A673 (cell line): ENCODE results near the gene MRPL50. TPM values are rescaled to one million over a fixed set of nuclear protein-coding genes. Genes with fewer than 3 reads are reported as not detected.

Experiments used
- BruUV-seq: library from RNA; stranded (reverse); fragments of 400-500 nt; replicated peaks from 2 replicates; lab custom pipeline; 2021; lab: Mats Ljungman, UMichigan
- CTCF ChIA-PET: fragments of 300-600 bp; sonication (Branson Sonifier 250); formaldehyde crosslinking; loops from one replicate; lab custom pipeline; 2022; ENCODE audit warnings: antibody characterized with exemption; lab: Charles Lee
- POLR2A ChIA-PET: fragments of 300-600 bp; sonication (Branson Sonifier 250); formaldehyde crosslinking; loops from one replicate; lab custom pipeline; 2022; ENCODE audit warnings: antibody characterized with exemption; ENCODE audit not compliant: low non-redundant PET; lab: Charles Lee
- DNase-seq: peaks from one replicate; pipeline ENCODE4 v3.0.0-alpha.2; 2015; ENCODE audit warnings: low spot score
- H3K27ac ChIP-seq: fragments of 200-600 bp; sonication (generic); 2 replicates; pipeline ENCODE4 v1.5.1; 2016; ENCODE audit warnings: mixed run types, low read depth, mild to moderate bottlenecking, mixed read lengths, antibody characterized with exemption, low read length; ENCODE audit not compliant: poor library complexity, severe bottlenecking
- H3K27me3 ChIP-seq: fragments of 200-600 bp; sonication (generic); replicated peaks from 2 replicates; pipeline ENCODE4 v1.6.1; 2017; ENCODE audit warnings: mixed run types, low read depth, mild to moderate bottlenecking, mixed read lengths, antibody characterized with exemption, low read length; ENCODE audit not compliant: insufficient read depth, poor library complexity
- H3K36me3 ChIP-seq: fragments of 200-600 bp; sonication (generic); 2 replicates; pipeline ENCODE4 v1.6.1; 2016; ENCODE audit warnings: mixed run types, mild to moderate bottlenecking, mixed read lengths, antibody characterized with exemption, low read length; ENCODE audit not compliant: insufficient read depth, poor library complexity, severe bottlenecking
- H3K4me1 ChIP-seq: fragments of 200-600 bp; sonication (generic); 2 replicates; pipeline ENCODE4 v1.6.1; 2017; ENCODE audit warnings: mixed run types, mild to moderate bottlenecking, mixed read lengths, antibody characterized with exemption, low read length; ENCODE audit not compliant: insufficient read depth, poor library complexity, severe bottlenecking
- H3K4me3 ChIP-seq: fragments of 200-600 bp; sonication (generic); 2 replicates; pipeline ENCODE4 v1.5.1; 2016; ENCODE audit warnings: low read depth, mixed run types, mild to moderate bottlenecking, mixed read lengths, low read length; ENCODE audit not compliant: poor library complexity, severe bottlenecking
- H3K9me3 ChIP-seq: fragments of 200-600 bp; sonication (generic); 2 replicates; pipeline ENCODE4 v1.6.1; 2016; ENCODE audit warnings: mixed run types, low read depth, mild to moderate bottlenecking, mixed read lengths, antibody characterized with exemption, low read length; ENCODE audit not compliant: poor library complexity, severe bottlenecking
- CTCF ChIP-seq: fragments of 300-800, 200-600 bp; sonication (generic); conservative IDR thresholded peaks from 2 replicates; pipeline ENCODE4 v1.5.1; 2017; ENCODE audit warnings: low read depth, mild to moderate bottlenecking, antibody characterized with exemption, low read length, moderate library complexity, mixed read lengths
- EZH2 ChIP-seq: fragments of 200-600 bp; sonication (generic); IDR thresholded peaks from 2 replicates; pipeline ENCODE4 v1.6.1; 2017; ENCODE audit warnings: borderline replicate concordance, low read depth, mild to moderate bottlenecking, mixed read lengths, antibody characterized with exemption, low read length; ENCODE audit not compliant: poor library complexity, severe bottlenecking
- intact Hi-C: fragments of 100-400 bp; cut with micrococcal nuclease; formaldehyde crosslinking; loops from one replicate; pipeline ENCODE4 v1.10.0; 2022; ENCODE audit not compliant: unreplicated experiment
- total RNA-seq: library from RNA; stranded (reverse); gene quantifications from 2 replicates; pipeline ENCODE4 v1.2.3, GENCODE V29; 2021

Gene MRPL50
- total RNA-seq, 1 experiment from 2014 or later = 17.0 TPM

DNA sequence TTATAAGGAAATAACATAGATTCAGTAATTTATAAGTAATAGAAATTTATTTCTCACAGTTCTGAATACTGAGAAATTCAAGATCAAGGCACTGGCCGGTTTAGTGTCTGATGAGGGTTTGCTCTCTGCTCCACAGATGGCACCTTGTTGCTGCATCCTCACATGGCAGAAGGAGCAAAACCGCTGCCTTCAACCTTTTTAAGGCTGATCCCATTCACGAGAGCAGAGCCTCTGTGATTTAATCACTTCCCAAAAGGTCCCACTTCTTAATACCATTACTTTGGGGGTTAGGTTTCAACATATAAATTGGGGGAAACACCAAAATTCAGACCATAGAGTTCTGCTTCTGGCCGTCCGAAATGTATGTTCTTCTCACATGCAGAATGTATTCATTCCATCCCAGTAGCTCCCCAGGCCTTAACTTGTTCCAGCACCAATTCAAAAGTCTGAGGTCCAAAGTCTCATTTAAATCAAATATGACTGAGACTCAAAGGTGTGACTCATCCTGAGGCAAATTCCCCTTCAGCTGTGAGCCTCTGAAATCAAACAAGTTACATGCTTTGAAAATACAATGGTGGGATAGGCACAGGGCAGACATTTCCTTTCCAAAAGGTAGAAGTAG is 44.2 kb downstream of the MRPL50 start:
- ChIA-PET POLR2A (no interaction called here), CTCF (no interaction called here)
- Histone ChIP-seq H3K36me3 (no peaks in the 10 kb centered on the region), H3K9me3 (no peaks in the 10 kb centered on the region), H3K4me3 (no peak overlapping the region), H3K4me1 (no peaks in the 10 kb centered on the region), H3K27me3 (no peaks in the 10 kb centered on the region), H3K27ac (no peak overlapping the region)
- TF ChIP-seq EZH2 (no peak), CTCF (no peak)
- no peak for DNase-seq
- BruUV-seq = no TSS peak
- intact Hi-C loops = no loop called here

DNA sequence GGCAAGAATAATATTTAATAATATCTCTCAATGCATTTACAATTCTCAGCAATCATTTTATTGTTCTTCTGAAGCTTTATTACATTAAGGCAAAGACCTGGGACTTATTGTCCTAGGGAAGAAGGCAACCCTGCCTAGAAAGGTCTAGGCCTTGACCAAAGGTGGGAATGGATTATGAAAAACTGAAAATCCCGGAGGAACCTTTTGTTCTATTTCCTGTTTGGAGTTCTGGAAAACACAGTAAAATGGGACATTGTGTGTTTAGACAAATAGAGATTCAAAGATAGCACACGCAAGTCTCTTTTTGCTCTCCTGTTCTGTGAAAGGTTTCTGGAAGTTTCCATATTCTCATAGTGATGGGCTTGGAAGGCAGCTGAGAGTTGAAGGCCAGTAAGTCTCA is 44.7 kb downstream of the MRPL50 start:
- H3K27me3 ChIP-seq = no peaks in the 10 kb centered on the region
- CTCF ChIA-PET = no interaction called here
- H3K4me3 ChIP-seq = no peak overlapping the region
- BruUV-seq = no TSS peak
- TF ChIP-seq EZH2 = no peak
- TF ChIP-seq CTCF = no peak
- DNase-seq = no peak
- no peak overlapping the region for H3K27ac ChIP-seq
- no peaks in the 10 kb centered on the region for H3K9me3 ChIP-seq
- H3K4me1 ChIP-seq = no peaks in the 10 kb centered on the region
- POLR2A ChIA-PET = no interaction called here
- intact Hi-C loops = no loop called here
- H3K36me3 ChIP-seq = no peaks in the 10 kb centered on the region

GRCh38 chr9:101352892-101353463 is 45.4 kb downstream of the MRPL50 start:
- BruUV-seq = no TSS peak
- Histone ChIP-seq H3K36me3 (no peaks in the 10 kb centered on the region), H3K27ac (no peak overlapping the region), H3K4me3 (no peak overlapping the region), H3K9me3 (no peaks in the 10 kb centered on the region), H3K4me1 (no peaks in the 10 kb centered on the region), H3K27me3 (no peaks in the 10 kb centered on the region)
- CTCF ChIA-PET = no interaction called here
- intact Hi-C loops = no loop called here
- POLR2A ChIA-PET = no interaction called here
- TF ChIP-seq EZH2 = no peak
- TF ChIP-seq CTCF = no peak
- no peak for DNase-seq
